Vagina (tissue), 2 donors: ENCODE results near the gene PGBD5. TPM values are rescaled to one million over a fixed set of nuclear protein-coding genes. Genes with fewer than 3 reads are reported as not detected.

Source experiments
- DNase-seq, 2 donors: peaks; one replicate each; pipeline ENCODE4 v3.0.0-alpha.2; 2017; ENCODE audit errors: extremely low spot score in 2 of 2
- H3K27ac ChIP-seq: fragments of 200-600 bp; sonication (generic); one replicate; pipeline ENCODE4 v1.5.1; 2019
- H3K27me3 ChIP-seq: fragments of 200-600 bp; sonication (generic); one replicate; pipeline ENCODE4 v1.5.1; 2019
- H3K36me3 ChIP-seq, 2 donors: fragments of 200-600 bp; sonication (generic); one replicate each; pipeline ENCODE4 v1.5.1; 2017 to 2019
- H3K4me1 ChIP-seq: fragments of 200-600 bp; sonication (generic); one replicate; pipeline ENCODE4 v1.5.1; 2019
- H3K4me3 ChIP-seq, 2 donors: fragments of 200-600 bp; sonication (generic); 1 replicate in 1 of 2; 2 replicates in 1 of 2; pipeline ENCODE4 v1.5.1; 2016 to 2019
- H3K9me3 ChIP-seq: fragments of 200-600 bp; sonication (generic); one replicate; pipeline ENCODE4 v1.5.1; 2019
- CTCF ChIP-seq, 3 experiments: fragments of 450-650 bp in 2 of 3; fragments of 200-600 bp in 1 of 3; sonication (generic) in 1 of 3; IDR thresholded peaks; one replicate each; pipeline ENCODE4 v1.5.1; 2017 to 2019; ENCODE audit warnings: antibody characterized with exemption in 3 of 3, mild to moderate bottlenecking in 2 of 3, moderate library complexity in 2 of 3
- POLR2A ChIP-seq, 2 donors: fragments of 450-650 bp; IDR thresholded peaks; one replicate each; pipeline ENCODE4 v1.6.1; 2017; ENCODE audit warnings: antibody characterized with exemption in 2 of 2, mild to moderate bottlenecking in 2 of 2, moderate library complexity in 2 of 2
- POLR2AphosphoS5 ChIP-seq, 2 donors: sonication (generic); formaldehyde crosslinking; IDR thresholded peaks; one replicate each; pipeline ENCODE4 v1.9.0; 2017; ENCODE audit warnings: antibody characterized with exemption in 2 of 2, mild to moderate bottlenecking in 2 of 2, low read depth in 1 of 2; ENCODE audit not compliant: insufficient read depth in 1 of 2
- intact Hi-C: fragments of 100-400 bp; cut with DNase I; formaldehyde crosslinking; loops from one replicate; pipeline ENCODE4 v1.15.1; 2023
- total RNA-seq: library from RNA; depleted of rRNA; stranded (reverse); fragments of >200 nt; gene quantifications from one replicate; pipeline ENCODE4 v1.2.3, GENCODE V29; 2016

Gene PGBD5
- total RNA-seq, 1 donor from 2014 or later, result 0.98 TPM

DNA sequence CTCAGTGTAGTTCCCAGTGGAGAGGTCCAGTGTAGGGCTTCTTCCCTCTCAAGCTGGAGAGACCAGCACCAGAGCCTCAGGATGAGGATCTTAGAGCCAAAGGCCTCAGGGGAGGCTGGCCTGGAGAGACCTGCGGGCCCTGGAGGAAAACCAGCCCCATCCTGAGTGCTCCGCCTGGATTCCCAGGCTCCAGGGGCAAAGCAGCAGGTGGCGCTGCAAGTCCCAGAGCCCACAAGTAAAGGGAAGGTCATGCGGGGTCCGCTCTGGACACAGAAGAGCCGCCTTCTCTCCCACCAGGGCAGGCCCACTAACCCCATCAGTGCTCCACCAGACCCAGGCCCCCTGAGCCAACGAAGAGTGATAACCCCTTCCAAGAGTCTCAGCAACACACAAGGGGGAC, 22.7 kb downstream of the PGBD5 start:
- H3K4me3 ChIP-seq, result no peak overlapping the region
- TF ChIP-seq POLR2AphosphoS5 (IDR thresholded peaks at IDR 0.05; ENCODE audit: insufficient read depth in 1 of 2, low read depth in 1 of 2) (no peak), POLR2A (IDR thresholded peaks at IDR 0.05) (no peak), CTCF (IDR thresholded peaks at IDR 0.05) (no peak)
- DNase-seq, result no peak
- no peaks in the 10 kb centered on the region for H3K36me3 ChIP-seq
- H3K27me3 ChIP-seq, result no peaks in the 10 kb centered on the region
- intact Hi-C loops, result no loop called here
- H3K27ac ChIP-seq, result no peak overlapping the region
- H3K4me1 ChIP-seq, result peaks cover 4% of the 10 kb centered on the region
- no peaks in the 10 kb centered on the region for H3K9me3 ChIP-seq

- H3K27me3 ChIP-seq, result no peaks in the 10 kb centered on the region
- no peaks in the 10 kb centered on the region for H3K9me3 ChIP-seq
- peaks cover 4% of the 10 kb centered on the region for H3K4me1 ChIP-seq
- no peaks in the 10 kb centered on the region for H3K36me3 ChIP-seq
- no peak for DNase-seq
- H3K27ac ChIP-seq, result no peak overlapping the region
- intact Hi-C loops, result no loop called here
- no peak for TF ChIP-seq POLR2A (IDR thresholded peaks at IDR 0.05)
- no peak for TF ChIP-seq POLR2AphosphoS5 (IDR thresholded peaks at IDR 0.05; ENCODE audit: insufficient read depth in 1 of 2, low read depth in 1 of 2)
- no peak for TF ChIP-seq CTCF (IDR thresholded peaks at IDR 0.05)
- H3K4me3 ChIP-seq, result no peak overlapping the region
Observed at GRCh38 chr1:230401763-230402294, 24.3 kb downstream of the PGBD5 start.

GRCh38 chr1:230401101-230401500, 25.0 kb downstream of the PGBD5 start:
- Histone ChIP-seq H3K4me1 (peaks cover 4% of the 10 kb centered on the region), H3K36me3 (no peaks in the 10 kb centered on the region), H3K9me3 (no peaks in the 10 kb centered on the region), H3K27me3 (no peaks in the 10 kb centered on the region), H3K4me3 (no peak overlapping the region), H3K27ac (no peak overlapping the region)
- DNase-seq, result no peak
- intact Hi-C loops, result no loop called here
- no peak for TF ChIP-seq POLR2AphosphoS5 (IDR thresholded peaks at IDR 0.05; ENCODE audit: insufficient read depth in 1 of 2, low read depth in 1 of 2)
- no peak for TF ChIP-seq CTCF (IDR thresholded peaks at IDR 0.05)
- TF ChIP-seq POLR2A (IDR thresholded peaks at IDR 0.05), result no peak

- Histone ChIP-seq H3K4me1 (peaks cover 4% of the 10 kb centered on the region), H3K9me3 (no peaks in the 10 kb centered on the region), H3K36me3 (no peaks in the 10 kb centered on the region), H3K27ac (no peak overlapping the region), H3K4me3 (no peak overlapping the region), H3K27me3 (no peaks in the 10 kb centered on the region)
- intact Hi-C loops, result no loop called here
- no peak for DNase-seq
- TF ChIP-seq POLR2AphosphoS5 (IDR thresholded peaks at IDR 0.05; ENCODE audit: insufficient read depth in 1 of 2, low read depth in 1 of 2) (no peak), POLR2A (IDR thresholded peaks at IDR 0.05) (no peak), CTCF (IDR thresholded peaks at IDR 0.05) (no peak)
Observed at GRCh38 chr1:230400007-230400344, 26.2 kb downstream of the PGBD5 start.

DNA sequence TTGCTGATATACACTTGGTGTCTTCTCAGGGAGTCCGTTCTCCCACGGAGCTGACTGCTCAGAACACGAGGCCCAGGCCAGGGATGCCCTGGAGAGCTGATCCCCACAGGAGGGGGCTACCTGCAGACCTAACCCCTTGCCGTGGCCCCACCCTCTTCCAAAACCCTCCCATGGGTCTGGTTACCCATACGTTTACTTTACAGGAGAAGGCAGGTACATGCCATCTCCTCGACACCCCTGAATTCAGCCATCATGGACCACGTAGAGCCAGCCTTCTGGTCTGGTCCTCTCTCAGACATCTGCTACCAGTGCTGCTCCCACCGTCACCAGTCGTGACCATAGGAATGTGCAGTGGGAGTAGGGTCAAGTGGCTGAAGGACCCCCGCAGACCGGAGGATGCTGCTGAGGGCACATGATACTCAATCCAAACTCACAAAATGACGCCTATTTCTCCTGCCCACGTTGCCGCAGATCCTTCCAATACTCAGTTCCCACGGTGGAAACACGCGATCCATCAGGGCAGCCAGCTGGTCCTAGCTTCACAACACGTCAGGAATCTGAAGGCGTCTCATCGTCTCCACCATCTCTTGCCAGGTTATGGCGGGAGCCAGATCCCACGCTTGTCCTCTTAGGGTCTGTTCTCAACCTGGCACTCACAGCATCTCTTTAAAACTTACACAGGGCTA, 26.7 kb downstream of the PGBD5 start:
- no peaks in the 10 kb centered on the region for H3K27me3 ChIP-seq
- no peaks in the 10 kb centered on the region for H3K9me3 ChIP-seq
- H3K36me3 ChIP-seq, result no peaks in the 10 kb centered on the region
- no peak overlapping the region for H3K27ac ChIP-seq
- no peak for DNase-seq
- intact Hi-C loops, result no loop called here
- peaks cover 4% of the 10 kb centered on the region for H3K4me1 ChIP-seq
- no peak for TF ChIP-seq POLR2A (IDR thresholded peaks at IDR 0.05)
- TF ChIP-seq POLR2AphosphoS5 (IDR thresholded peaks at IDR 0.05; ENCODE audit: insufficient read depth in 1 of 2, low read depth in 1 of 2), result no peak
- no peak for TF ChIP-seq CTCF (IDR thresholded peaks at IDR 0.05)
- no peak overlapping the region for H3K4me3 ChIP-seq
